Keratinocyte (primary cell): ENCODE measurements around the gene TELO2.

Source experiments
- EZH2 ChIP-seq: IDR thresholded peaks from one replicate; pipeline ENCODE4 v1.6.1; 2012; ENCODE audit warnings: inconsistent platforms, mild to moderate bottlenecking, low read length, moderate library complexity
- TF ChIP-seq, protein P1 (sequence below), 3 experiments: IDR thresholded peaks in 1 of 3; conservative IDR thresholded peaks in 1 of 3; optimal IDR thresholded peaks in 1 of 3; 2 replicates in 2 of 3; 3 replicates in 1 of 3; pipeline versions ENCODE3 to v1.5.1; 2011; ENCODE audit warnings: low read length in 3 of 3, mild to moderate bottlenecking in 3 of 3, moderate library complexity in 2 of 3, control low read depth in 1 of 3, inconsistent platforms in 1 of 3; ENCODE audit not compliant: insufficient read depth in 2 of 3; ENCODE audit errors: extremely low read depth in 1 of 3

DNA sequence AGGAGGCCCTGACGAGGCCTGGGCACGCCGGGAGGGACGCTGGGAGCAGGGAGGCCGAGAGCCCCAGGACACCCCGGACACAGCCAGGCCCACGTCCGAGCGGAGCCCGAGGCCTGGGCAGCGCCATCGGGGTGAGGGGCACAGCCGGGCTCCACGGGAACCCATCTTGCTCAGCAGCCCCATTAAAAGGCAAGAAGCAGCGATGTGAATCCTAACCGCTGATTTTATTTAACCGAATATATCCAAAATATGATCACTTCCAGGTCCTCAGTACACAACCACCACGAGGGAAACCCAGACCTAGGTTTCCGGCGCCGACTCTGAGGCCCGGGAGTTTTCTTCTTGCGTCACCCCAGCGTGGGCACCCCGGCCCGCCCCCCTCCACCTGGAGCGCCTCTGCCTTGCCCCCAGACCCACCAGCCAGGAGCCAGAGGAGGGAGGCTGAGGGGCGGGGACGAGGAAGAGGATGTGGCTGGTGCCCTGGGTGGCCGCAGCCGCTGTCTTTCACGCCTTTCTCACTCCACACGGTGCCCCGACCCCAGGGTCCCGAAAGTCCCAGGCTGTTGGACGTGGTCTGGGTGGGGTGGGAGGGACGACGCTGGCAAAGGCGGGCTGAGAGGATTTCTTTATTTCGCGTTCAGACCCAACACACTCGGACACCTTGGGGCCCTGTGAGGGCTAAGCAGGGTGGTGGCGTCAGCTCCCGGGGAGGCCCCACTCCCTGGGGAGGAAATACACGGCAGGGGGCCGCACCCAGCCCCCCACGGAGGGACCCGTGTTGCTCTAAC, 48.2 kb upstream of the TELO2 start:
- TF ChIP-seq, protein P1, sequence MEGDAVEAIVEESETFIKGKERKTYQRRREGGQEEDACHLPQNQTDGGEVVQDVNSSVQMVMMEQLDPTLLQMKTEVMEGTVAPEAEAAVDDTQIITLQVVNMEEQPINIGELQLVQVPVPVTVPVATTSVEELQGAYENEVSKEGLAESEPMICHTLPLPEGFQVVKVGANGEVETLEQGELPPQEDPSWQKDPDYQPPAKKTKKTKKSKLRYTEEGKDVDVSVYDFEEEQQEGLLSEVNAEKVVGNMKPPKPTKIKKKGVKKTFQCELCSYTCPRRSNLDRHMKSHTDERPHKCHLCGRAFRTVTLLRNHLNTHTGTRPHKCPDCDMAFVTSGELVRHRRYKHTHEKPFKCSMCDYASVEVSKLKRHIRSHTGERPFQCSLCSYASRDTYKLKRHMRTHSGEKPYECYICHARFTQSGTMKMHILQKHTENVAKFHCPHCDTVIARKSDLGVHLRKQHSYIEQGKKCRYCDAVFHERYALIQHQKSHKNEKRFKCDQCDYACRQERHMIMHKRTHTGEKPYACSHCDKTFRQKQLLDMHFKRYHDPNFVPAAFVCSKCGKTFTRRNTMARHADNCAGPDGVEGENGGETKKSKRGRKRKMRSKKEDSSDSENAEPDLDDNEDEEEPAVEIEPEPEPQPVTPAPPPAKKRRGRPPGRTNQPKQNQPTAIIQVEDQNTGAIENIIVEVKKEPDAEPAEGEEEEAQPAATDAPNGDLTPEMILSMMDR (optimal IDR thresholded peaks at IDR 0.05 in 1 of 3, IDR thresholded peaks at IDR 0.05 in 1 of 3, conservative IDR thresholded peaks at IDR 0.05 in 1 of 3; ENCODE audit: extremely low read depth in 1 of 3, insufficient read depth in 2 of 3, low read length in 3 of 3) = no peak
- no peak for TF ChIP-seq EZH2
